WERI-Rb-1 (cell line): Measurements from ENCODE around the gene RALB.

Experiments used
- DNase-seq: peaks from one replicate; pipeline ENCODE4 v3.0.0-alpha.2; 2020
- H3K27ac ChIP-seq: fragments of 250-450 bp; sonication (Bioruptor Pico); 2 replicates; pipeline ENCODE4 v1.5.1; 2020; ENCODE audit warnings: mild to moderate bottlenecking, moderate library complexity
- H3K27me3 ChIP-seq: fragments of 250-450 bp; sonication (Bioruptor Pico); 2 replicates; pipeline ENCODE4 v1.5.1; 2021; ENCODE audit warnings: mild to moderate bottlenecking, low read depth, moderate library complexity; ENCODE audit not compliant: insufficient read depth, severe bottlenecking
- H3K36me3 ChIP-seq: fragments of 250-450 bp; sonication (Bioruptor Pico); 2 replicates; pipeline ENCODE4 v1.5.1; 2020; ENCODE audit warnings: mild to moderate bottlenecking, moderate library complexity
- H3K4me3 ChIP-seq: 2 replicates; pipeline ENCODE4 v1.5.1; 2011; ENCODE audit warnings: low read depth, mild to moderate bottlenecking, control low read depth, low read length
- H3K9me3 ChIP-seq: fragments of 250-450 bp; sonication (Bioruptor Pico); 2 replicates; pipeline ENCODE4 v1.5.1; 2021; ENCODE audit warnings: mild to moderate bottlenecking, moderate library complexity; ENCODE audit not compliant: severe bottlenecking
- CTCF ChIP-seq: IDR thresholded peaks from 2 replicates; pipeline ENCODE4 v1.5.1; 2011; ENCODE audit warnings: low read depth, mild to moderate bottlenecking, control low read depth, inconsistent platforms, low read length

Gene RALB

GRCh38 chr2:120227111-120227991, 25.3 kb upstream of the RALB start:
- H3K27me3 ChIP-seq = no peaks in the 10 kb centered on the region
- DNase-seq = no peak
- H3K36me3 ChIP-seq = peaks cover 3% of the 10 kb centered on the region; the same call in 1 of the 2 replicates
- H3K9me3 ChIP-seq = peaks cover 4% of the 10 kb centered on the region
- no peak overlapping the region for H3K4me3 ChIP-seq
- no peak for TF ChIP-seq CTCF
- H3K27ac ChIP-seq = no peak overlapping the region

DNA sequence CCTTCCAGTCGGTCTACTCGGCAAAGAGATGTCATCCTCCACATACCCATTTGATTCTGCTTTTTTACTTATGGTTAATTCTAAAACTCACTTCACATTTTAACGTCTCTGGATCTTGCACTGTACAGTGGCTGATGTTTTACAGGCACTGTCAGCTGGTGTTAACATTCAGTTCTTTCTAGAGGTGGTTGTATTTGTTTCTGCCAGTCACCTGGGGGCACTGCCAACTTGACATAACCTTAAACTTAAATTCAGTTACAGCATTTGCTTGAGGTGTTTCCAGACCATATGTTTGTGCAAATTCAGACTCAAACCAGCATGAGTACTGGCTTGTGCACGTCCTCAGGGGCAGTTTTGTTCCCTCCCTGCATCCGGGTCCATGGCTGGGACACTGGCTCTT, 24.1 kb upstream of the RALB start:
- no peak overlapping the region for H3K4me3 ChIP-seq
- TF ChIP-seq CTCF = no peak
- H3K27ac ChIP-seq = no peak overlapping the region
- H3K36me3 ChIP-seq = no peaks in the 10 kb centered on the region
- no peaks in the 10 kb centered on the region for H3K9me3 ChIP-seq
- DNase-seq = no peak
- no peaks in the 10 kb centered on the region for H3K27me3 ChIP-seq

DNA sequence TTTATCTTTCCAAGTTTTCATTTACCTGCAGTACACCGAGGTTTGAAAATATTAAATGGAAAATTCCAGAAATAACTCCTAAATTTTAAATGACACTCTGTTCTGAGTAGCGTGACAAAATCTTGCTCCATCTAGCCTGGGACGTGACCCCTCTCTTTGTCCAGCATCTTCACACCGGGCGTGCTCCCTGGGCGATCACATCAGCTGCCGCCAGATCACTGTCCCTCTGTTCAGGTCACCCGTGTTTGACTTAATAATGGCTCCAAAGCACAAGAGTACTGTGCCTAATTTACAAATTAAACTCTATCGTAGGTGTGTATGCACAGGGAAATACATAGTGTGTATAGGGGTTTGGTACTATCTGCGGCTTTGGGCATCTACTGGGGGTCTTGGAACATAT, 23.3 kb upstream of the RALB start:
- Histone ChIP-seq H3K4me3 (no peak overlapping the region), H3K27ac (no peak overlapping the region), H3K36me3 (no peaks in the 10 kb centered on the region), H3K9me3 (no peaks in the 10 kb centered on the region), H3K27me3 (no peaks in the 10 kb centered on the region)
- DNase-seq = no peak
- no peak for TF ChIP-seq CTCF

GRCh38 chr2:120230515-120231471, 21.9 kb upstream of the RALB start:
- Histone ChIP-seq H3K4me3 (no peak overlapping the region), H3K36me3 (no peaks in the 10 kb centered on the region), H3K9me3 (no peaks in the 10 kb centered on the region), H3K27ac (no peak overlapping the region), H3K27me3 (no peaks in the 10 kb centered on the region)
- no peak for TF ChIP-seq CTCF
- no peak for DNase-seq

DNA sequence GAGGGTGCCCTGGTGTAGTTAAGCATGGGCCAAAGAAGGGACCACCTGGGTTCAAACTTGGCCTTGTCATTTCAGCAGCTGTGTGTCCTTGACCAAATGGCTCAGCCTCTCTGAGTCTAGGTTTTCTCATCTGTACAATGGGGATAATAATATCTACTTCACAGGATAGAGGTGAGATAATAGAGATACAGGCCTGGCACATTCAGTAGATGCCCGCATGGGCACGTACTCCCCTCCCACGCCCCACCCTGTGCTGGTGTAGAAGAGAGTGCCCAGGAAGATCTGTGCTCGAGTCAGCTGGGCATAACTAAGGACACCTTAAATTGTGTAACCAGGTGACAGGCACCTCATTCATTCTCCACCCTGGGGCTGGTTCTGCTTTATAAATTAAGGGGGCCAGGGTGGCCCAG, 21.1 kb upstream of the RALB start:
- no peaks in the 10 kb centered on the region for H3K27me3 ChIP-seq
- no peak for TF ChIP-seq CTCF
- H3K9me3 ChIP-seq = no peaks in the 10 kb centered on the region
- no peak overlapping the region for H3K4me3 ChIP-seq
- no peaks in the 10 kb centered on the region for H3K36me3 ChIP-seq
- no peak overlapping the region for H3K27ac ChIP-seq
- no peak for DNase-seq
